ENCODE results near the gene POU2AF1.

The POU2AF1 gene

DNA sequence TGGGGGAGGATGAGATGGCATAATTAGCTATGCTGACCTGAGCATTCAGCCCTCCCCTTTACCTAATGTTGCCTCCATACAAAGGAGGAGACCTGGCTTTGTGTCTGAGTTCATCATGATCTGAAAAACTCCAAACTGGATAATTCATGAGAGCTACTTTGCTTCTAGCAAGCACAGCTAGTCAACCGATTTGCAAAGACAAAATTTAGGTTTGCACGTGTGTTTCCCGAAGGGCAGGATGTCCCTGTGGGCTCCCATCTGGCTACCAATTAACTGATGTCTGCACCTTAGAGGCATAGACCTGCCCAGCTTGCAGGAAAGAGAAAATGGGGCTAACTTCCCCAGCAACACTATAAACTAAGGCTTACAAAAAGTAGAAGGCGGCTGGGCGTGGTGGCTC, 42.2 kb upstream of the POU2AF1 start:
- TF ChIP-seq, protein P1, sequence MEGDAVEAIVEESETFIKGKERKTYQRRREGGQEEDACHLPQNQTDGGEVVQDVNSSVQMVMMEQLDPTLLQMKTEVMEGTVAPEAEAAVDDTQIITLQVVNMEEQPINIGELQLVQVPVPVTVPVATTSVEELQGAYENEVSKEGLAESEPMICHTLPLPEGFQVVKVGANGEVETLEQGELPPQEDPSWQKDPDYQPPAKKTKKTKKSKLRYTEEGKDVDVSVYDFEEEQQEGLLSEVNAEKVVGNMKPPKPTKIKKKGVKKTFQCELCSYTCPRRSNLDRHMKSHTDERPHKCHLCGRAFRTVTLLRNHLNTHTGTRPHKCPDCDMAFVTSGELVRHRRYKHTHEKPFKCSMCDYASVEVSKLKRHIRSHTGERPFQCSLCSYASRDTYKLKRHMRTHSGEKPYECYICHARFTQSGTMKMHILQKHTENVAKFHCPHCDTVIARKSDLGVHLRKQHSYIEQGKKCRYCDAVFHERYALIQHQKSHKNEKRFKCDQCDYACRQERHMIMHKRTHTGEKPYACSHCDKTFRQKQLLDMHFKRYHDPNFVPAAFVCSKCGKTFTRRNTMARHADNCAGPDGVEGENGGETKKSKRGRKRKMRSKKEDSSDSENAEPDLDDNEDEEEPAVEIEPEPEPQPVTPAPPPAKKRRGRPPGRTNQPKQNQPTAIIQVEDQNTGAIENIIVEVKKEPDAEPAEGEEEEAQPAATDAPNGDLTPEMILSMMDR (IDR thresholded peaks at IDR 0.05; ENCODE audit: control insufficient read depth, insufficient read depth, low read depth, low read length, missing control alignments) = no peak
- H3K4me3 ChIP-seq (ENCODE audit: control insufficient read depth, low read depth, low read length) = no peak overlapping the region
- DNase-seq (ENCODE audit: low read depth) = no peak

DNA sequence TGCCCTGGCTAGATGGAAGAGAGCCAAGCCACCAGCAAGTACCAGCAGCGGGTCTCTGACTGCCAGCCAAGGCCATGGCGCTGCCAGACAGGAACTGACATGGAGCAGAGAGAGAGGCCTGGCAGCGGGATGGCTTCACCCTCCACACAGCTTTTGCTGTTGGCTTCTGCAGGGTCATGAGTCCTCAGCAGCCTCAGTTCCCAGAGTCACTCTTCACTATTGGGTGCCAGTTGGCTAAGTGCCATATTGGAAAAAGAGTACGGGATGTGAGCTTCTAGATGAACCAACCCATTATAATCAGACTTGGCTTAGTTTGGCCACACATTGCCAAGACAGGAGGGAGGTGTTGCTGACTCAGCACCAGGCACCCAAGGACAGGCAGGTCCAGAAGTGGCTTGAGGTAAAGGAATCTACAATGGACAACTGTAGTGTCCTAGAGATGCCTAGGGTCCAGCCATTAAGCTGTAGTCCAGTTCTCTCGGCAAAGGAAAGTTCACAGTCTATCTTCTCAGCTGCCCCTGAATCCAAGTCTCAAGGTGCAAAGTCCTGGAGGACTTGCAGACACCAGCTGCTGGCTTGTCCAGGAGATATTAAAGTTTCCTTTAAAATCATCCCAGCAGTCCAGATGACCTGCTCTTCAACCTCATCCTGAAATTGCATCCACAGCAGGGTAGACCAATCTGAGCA, 40.7 kb upstream of the POU2AF1 start:
- no peak overlapping the region for H3K4me3 ChIP-seq (ENCODE audit: control insufficient read depth, low read depth, low read length)
- DNase-seq (ENCODE audit: low read depth) = no peak
- TF ChIP-seq, protein P1 (IDR thresholded peaks at IDR 0.05; ENCODE audit: control insufficient read depth, insufficient read depth, low read depth, low read length, missing control alignments) = no peak

DNA sequence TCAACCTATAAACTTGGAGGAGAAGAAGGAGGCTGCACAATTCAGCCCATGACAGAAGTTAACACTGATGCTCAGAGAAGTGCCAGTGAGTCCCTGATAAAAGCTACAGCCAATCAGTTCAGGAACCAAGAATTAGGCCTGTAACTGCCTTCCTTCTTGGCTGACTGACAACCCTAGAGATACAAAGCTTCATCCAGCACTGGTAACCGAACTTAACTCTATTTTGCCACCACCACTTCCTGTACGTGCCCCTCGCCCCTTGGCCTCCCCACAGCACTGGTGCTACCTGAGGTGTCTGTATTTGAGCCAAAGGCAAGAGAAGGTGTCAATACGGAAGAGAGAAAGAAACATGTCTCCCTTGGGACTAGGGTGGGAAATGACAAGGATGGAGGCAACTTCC, 40.1 kb upstream of the POU2AF1 start:
- DNase-seq (ENCODE audit: low read depth) = no peak
- H3K4me3 ChIP-seq (ENCODE audit: control insufficient read depth, low read depth, low read length) = no peak overlapping the region
- TF ChIP-seq, protein P1 (IDR thresholded peaks at IDR 0.05; ENCODE audit: control insufficient read depth, insufficient read depth, low read depth, low read length, missing control alignments) = no peak

DNA sequence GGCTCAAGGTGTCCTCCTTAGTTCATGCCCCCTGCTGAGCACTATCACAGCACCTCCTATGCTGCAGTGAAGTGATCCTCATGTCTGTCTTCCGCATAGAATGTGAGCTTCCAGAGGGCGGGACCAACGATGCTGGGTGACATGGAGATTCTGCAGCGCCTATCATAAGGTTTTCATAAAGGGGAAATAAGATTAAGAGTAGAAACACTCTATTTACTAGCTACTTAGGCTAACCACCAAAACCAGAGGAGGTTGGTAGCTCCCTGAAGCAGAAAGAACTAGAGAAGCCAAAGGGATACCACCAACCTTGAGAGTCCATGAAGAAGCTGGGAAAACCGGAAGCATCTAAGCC, 39.3 kb upstream of the POU2AF1 start:
- H3K4me3 ChIP-seq (ENCODE audit: control insufficient read depth, low read depth, low read length) = no peak overlapping the region
- no peak for DNase-seq (ENCODE audit: low read depth)
- TF ChIP-seq, protein P1 (IDR thresholded peaks at IDR 0.05; ENCODE audit: control insufficient read depth, insufficient read depth, low read depth, low read length, missing control alignments) = no peak

DNA sequence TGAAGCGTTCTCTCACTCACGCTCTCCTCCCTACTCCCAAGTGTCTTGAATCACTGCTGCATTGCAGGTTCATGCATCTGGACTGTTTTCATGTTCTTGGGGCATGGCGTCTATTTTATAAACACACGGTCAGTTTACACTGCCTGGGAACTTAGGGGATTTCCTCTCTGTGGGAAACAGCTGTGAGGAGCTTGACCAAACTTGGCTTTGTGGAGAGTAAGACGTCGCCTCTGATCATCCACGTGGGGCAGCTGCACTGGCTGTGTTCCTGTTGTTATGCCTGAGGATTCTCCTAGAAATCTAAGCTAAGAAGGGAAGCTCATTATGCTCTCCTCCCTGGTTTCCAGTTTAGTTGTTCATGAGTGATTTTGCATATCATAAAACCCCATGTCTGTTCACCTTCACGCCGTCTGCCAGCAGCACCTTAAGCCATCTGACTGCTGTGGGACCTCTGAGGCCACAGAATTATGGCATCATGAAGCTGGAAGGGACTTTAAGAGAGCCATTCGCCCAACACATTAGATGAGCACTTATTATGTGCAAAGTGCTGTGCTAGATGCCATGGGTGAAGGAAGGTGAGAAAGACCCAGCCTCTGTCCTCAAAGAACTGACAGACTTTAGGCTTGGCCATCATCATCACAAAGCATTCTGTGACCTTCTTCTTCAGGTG, 38.8 kb upstream of the POU2AF1 start:
- TF ChIP-seq, protein P1 (IDR thresholded peaks at IDR 0.05; ENCODE audit: control insufficient read depth, insufficient read depth, low read depth, low read length, missing control alignments) = no peak
- no peak for DNase-seq (ENCODE audit: low read depth)
- H3K4me3 ChIP-seq (ENCODE audit: control insufficient read depth, low read depth, low read length) = no peak overlapping the region

DNA sequence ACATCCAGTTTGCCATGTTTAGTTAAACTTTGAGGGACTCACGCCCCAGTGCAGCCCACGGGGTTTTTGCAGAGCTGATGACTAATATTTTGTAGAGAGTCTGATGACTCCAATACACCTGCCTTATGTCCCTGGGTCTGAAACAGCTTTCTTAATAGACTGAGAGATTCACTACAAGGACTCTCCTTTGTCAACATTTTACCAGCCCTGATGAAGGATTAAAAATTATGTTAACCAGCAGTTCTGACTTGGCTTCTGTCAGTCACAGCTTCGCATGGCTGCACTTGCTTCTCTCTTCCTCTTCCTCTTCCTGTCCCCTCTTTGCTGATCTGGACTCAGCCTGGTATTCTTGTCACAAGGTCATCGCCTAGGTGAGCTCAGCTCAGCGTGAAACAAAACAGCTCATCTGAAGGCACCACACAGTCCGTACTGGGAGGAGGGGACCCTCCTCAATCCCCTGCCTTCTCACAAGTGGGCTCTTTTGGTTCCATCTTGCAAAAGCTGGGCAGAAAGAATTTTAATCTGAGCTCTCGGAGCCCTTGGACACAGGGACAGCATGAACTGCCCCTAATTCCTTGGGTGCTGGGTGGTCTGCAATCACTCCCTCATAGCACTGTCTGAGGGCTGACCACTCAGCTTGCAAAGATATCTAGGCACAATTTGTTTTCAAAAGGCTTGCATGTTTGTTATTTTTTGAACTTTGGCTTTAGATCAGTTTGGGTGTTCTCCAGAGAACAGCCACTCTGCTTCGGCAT, 38.1 kb upstream of the POU2AF1 start:
- TF ChIP-seq, protein P1 (IDR thresholded peaks at IDR 0.05; ENCODE audit: control insufficient read depth, insufficient read depth, low read depth, low read length, missing control alignments) = no peak
- no peak for DNase-seq (ENCODE audit: low read depth)
- H3K4me3 ChIP-seq (ENCODE audit: control insufficient read depth, low read depth, low read length) = no peak overlapping the region

All from AG09309 (cell line).